Peyer's patch (tissue), 4 donors: ENCODE data around the gene ZNF827.

Experiments
- CTCF ChIP-seq, 6 experiments: fragments of 450-650 bp in 4 of 6; fragments of 200-600 bp in 2 of 6; sonication (generic) in 1 of 6; IDR thresholded peaks; one replicate each; pipeline ENCODE4 v1.5.1; 2017 to 2019; ENCODE audit warnings: antibody characterized with exemption in 6 of 6, mild to moderate bottlenecking in 3 of 6, moderate library complexity in 1 of 6
- POLR2A ChIP-seq, 2 donors: fragments of 450-650 bp; IDR thresholded peaks; one replicate each; pipeline ENCODE4 v1.5.1; 2017; ENCODE audit warnings: antibody characterized with exemption in 2 of 2, mild to moderate bottlenecking in 2 of 2, moderate library complexity in 2 of 2

- TF ChIP-seq CTCF (IDR thresholded peaks at IDR 0.05) = no peak
- TF ChIP-seq POLR2A (IDR thresholded peaks at IDR 0.05) = no peak
Measured at GRCh38 chr4:145818011-145818410, 120.6 kb downstream of the ZNF827 start.
